Measurements from ENCODE around the gene ACTL6B. TPM values are rescaled to one million over a fixed set of nuclear protein-coding genes. Genes with fewer than 3 reads are reported as not detected.

The ACTL6B gene
- total and polyA plus RNA-seq, 2 of the 13 experiments (the other 11 are each of a cell fraction or from before 2014, with no cell fraction given): not detected

- TF ChIP-seq ZNF230 (CRISPR knock-in tag; IDR thresholded peaks at IDR 0.05): peak; percentile 24; the same call in 1 of the 2 replicates
- no peak for TF ChIP-seq BRD4 (CRISPR knock-in tag; IDR thresholded peaks at IDR 0.05)
- TF ChIP-seq HOXA7 (CRISPR knock-in tag; IDR thresholded peaks at IDR 0.05): no peak
- no peak for TF ChIP-seq ZNF878 (CRISPR knock-in tag; IDR thresholded peaks at IDR 0.05)
- no peak for TF ChIP-seq ZNF737 (CRISPR knock-in tag; IDR thresholded peaks at IDR 0.05; ENCODE audit: borderline replicate concordance)
- no peak for TF ChIP-seq ZNF841 (CRISPR knock-in tag; IDR thresholded peaks at IDR 0.05; ENCODE audit: borderline replicate concordance)
- TF ChIP-seq ZNF382 (CRISPR knock-in tag; IDR thresholded peaks at IDR 0.05; ENCODE audit: borderline replicate concordance): no peak
- no peak for TF ChIP-seq ZMAT5 (CRISPR knock-in tag; IDR thresholded peaks at IDR 0.05; ENCODE audit: borderline replicate concordance, low read depth)
- TF ChIP-seq FOXP1 (IDR thresholded peaks at IDR 0.05): no peak
- no peak for TF ChIP-seq FOXP1 (CRISPR knock-in tag; IDR thresholded peaks at IDR 0.05)
- peak; percentile 81 for TF ChIP-seq ZFP91 (CRISPR knock-in tag; IDR thresholded peaks at IDR 0.05; ENCODE audit: borderline replicate concordance)
- 0 out of 2 replicates have a peak, but pooled peaks have one; percentile 41 for TF ChIP-seq POLR2AphosphoS5 (IDR thresholded peaks at IDR 0.05; ENCODE audit: low read depth, low read length)
- TF ChIP-seq ZNF761 (CRISPR knock-in tag; conservative IDR thresholded peaks at IDR 0.05): no peak
- no peak for TF ChIP-seq SP1 (IDR thresholded peaks at IDR 0.05)
- TF ChIP-seq SP1 (CRISPR knock-in tag; IDR thresholded peaks at IDR 0.05): peak; percentile 69
- no peak for TF ChIP-seq ZNF710 (CRISPR knock-in tag; IDR thresholded peaks at IDR 0.05; ENCODE audit: borderline replicate concordance)
- TF ChIP-seq ZNF362 (CRISPR knock-in tag; IDR thresholded peaks at IDR 0.05; ENCODE audit: borderline replicate concordance): 0 out of 2 replicates have a peak, but pooled peaks have one; percentile 12
- no peak for TF ChIP-seq AGO2 (optimal IDR thresholded peaks at IDR 0.05; ENCODE audit: low read depth, low read length)
- TF ChIP-seq ZNF446 (CRISPR knock-in tag; IDR thresholded peaks at IDR 0.05): no peak
- TF ChIP-seq NKX3-1 (CRISPR knock-in tag; IDR thresholded peaks at IDR 0.05): no peak
- TF ChIP-seq ZNF274 (CRISPR knock-in tag; IDR thresholded peaks at IDR 0.05): no peak; the same call in 1 of the 2 replicates
- no peak for TF ChIP-seq NFE2L2 (IDR thresholded peaks at IDR 0.05; ENCODE audit: low read length)
- 0 out of 2 replicates have a peak, but pooled peaks have one; percentile 47 for TF ChIP-seq CBFB (CRISPR knock-in tag; IDR thresholded peaks at IDR 0.05)
- TF ChIP-seq MIXL1 (CRISPR knock-in tag; IDR thresholded peaks at IDR 0.05): 0 out of 2 replicates have a peak, but pooled peaks have one; percentile 20
- TF ChIP-seq NCOA2 (CRISPR knock-in tag; IDR thresholded peaks at IDR 0.05): peak; percentile 44; the same call in 1 of the 2 replicates
- TF ChIP-seq ZNF563 (CRISPR knock-in tag; IDR thresholded peaks at IDR 0.05): peak; percentile 19; the same call in 1 of the 2 replicates
- no peak for TF ChIP-seq SP2 (CRISPR knock-in tag; IDR thresholded peaks at IDR 0.05)
- no peak for TF ChIP-seq DDIT3 (CRISPR knock-in tag; IDR thresholded peaks at IDR 0.05)
These were observed 17.2 kb upstream of the ACTL6B start, which contains the start of gene GNB2 (continued) for GRCh38 chr7:100673302-100673941.
